DOHH2 (cell line): Measurements from ENCODE around the gene LYPD6B.
"Not testable (repeated sequence)": the region's sequence is repeated elsewhere in the genome, so short reads cannot be mapped to it uniquely, and the experiment has no call there.

ENCODE experiments used
- EZH2phosphoT487 ChIP-seq: fragments of 200-600 bp; sonication (generic); IDR thresholded peaks from 2 replicates; pipeline ENCODE4 v1.6.1; 2017; ENCODE audit warnings: borderline replicate concordance, mild to moderate bottlenecking, antibody characterized with exemption, low read length, moderate library complexity, mixed read lengths
- TF ChIP-seq, protein P1 (sequence below): fragments of 200-600 bp; sonication (generic); IDR thresholded peaks from one replicate; pipeline ENCODE4 v1.5.1; 2014; ENCODE audit warnings: antibody characterized with exemption, mild to moderate bottlenecking, low read depth, low read length; ENCODE audit not compliant: poor library complexity, severe bottlenecking

GRCh38 chr2:149251436-149251835 is 212.9 kb downstream of the LYPD6B start:
- TF ChIP-seq, protein P1, sequence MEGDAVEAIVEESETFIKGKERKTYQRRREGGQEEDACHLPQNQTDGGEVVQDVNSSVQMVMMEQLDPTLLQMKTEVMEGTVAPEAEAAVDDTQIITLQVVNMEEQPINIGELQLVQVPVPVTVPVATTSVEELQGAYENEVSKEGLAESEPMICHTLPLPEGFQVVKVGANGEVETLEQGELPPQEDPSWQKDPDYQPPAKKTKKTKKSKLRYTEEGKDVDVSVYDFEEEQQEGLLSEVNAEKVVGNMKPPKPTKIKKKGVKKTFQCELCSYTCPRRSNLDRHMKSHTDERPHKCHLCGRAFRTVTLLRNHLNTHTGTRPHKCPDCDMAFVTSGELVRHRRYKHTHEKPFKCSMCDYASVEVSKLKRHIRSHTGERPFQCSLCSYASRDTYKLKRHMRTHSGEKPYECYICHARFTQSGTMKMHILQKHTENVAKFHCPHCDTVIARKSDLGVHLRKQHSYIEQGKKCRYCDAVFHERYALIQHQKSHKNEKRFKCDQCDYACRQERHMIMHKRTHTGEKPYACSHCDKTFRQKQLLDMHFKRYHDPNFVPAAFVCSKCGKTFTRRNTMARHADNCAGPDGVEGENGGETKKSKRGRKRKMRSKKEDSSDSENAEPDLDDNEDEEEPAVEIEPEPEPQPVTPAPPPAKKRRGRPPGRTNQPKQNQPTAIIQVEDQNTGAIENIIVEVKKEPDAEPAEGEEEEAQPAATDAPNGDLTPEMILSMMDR = not testable (repeated sequence)
- not testable (repeated sequence) for TF ChIP-seq EZH2phosphoT487
